ENCODE measurements around the gene SMARCB1. TPM values are rescaled to one million over a fixed set of nuclear protein-coding genes. Genes with fewer than 3 reads are reported as not detected.

SMARCB1 gene
- total and polyA plus RNA-seq, 7 experiments from 2014 or later, result 37.0 to 81.1 (median 49.8) TPM

DNA sequence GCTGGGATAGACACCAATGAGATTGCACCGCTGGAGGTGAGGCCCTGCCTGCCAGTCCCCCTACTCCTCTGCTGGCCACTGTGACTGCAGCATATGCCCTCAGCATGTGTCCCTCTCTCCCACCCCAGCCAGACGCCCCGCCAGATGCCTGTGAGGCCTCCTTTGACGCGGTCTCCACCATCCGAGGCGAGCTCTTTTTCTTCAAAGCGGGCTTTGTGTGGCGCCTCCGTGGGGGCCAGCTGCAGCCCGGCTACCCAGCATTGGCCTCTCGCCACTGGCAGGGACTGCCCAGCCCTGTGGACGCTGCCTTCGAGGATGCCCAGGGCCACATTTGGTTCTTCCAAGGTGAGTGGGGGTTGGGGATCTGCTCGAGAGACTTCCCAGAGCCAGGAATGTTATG lies 5.7 kb upstream of the SMARCB1 start:
- no peaks in the 10 kb centered on the region for H3K36me3 Mint-ChIP-seq
- no peak overlapping the region for H3K4me3 Mint-ChIP-seq
- DNase-seq (no peak), ATAC-seq (no peak)
- Histone ChIP-seq H3K9me3 (ENCODE audit: control insufficient read depth in 2 of 3, low read length in 3 of 3) (no peaks in the 10 kb centered on the region), H3K4me3 (ENCODE audit: low read length) (no peak overlapping the region), H3K27me3 (ENCODE audit: control insufficient read depth in 2 of 2, insufficient read depth in 2 of 2, low read length in 2 of 2) (no peaks in the 10 kb centered on the region), H3K27ac (ENCODE audit: low read depth, low read length) (no peak overlapping the region), H3K36me3 (ENCODE audit: control insufficient read depth in 2 of 3, insufficient read depth in 3 of 3, low read length in 3 of 3) (no peaks in the 10 kb centered on the region), H3K4me1 (ENCODE audit: control insufficient read depth in 2 of 2, insufficient read depth in 2 of 2, low read length in 2 of 2) (peaks cover 0 to 4% of the 10 kb centered on the region in 2 donors)
- ChIA-PET POLR2A (no interaction called here), CTCF (no interaction called here)
- H3K4me1 Mint-ChIP-seq, result peaks cover 4 to 12% (median 8%) of the 10 kb centered on the region in 7 donors
- no peaks in the 10 kb centered on the region for H3K27me3 Mint-ChIP-seq
- no peaks in the 10 kb centered on the region for H3K9me3 Mint-ChIP-seq
- intact Hi-C loops (cut with micrococcal nuclease), result no loop called here
- no peak overlapping the region for H3K27ac Mint-ChIP-seq

DNA sequence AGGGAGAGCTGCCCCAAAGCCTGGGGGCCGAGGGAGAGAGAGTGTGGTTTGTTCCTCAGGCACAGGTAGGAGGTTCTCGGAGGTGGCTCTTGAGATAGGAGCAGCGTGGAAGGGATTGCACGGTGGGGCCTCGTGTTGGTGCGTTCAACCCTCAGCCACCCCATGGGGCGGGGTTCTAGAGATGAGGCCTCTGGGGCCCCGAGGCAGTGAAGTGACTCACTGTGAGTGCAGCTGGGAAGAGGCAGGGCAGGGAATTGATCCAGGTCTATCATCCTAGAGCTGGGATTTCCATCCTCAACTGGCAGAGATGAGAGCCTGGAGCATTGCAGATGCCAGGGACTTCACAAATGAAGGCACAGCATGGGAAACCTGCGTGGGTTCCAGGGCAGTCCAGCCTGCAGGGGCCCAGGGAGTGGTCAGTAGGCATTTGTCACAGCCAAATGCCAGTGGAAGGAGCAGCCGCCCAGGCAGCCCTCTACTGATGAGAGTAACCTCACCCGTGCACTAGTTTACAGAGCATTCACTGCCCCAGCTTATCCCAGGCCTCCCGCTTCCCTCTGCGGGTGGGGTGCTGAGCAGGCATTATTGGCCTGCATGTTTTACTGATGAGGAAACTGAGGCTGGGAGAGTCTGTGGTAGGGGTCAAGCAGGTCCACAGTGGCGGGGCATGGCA lies 5.1 kb upstream of the SMARCB1 start:
- peak overlapping the region in 1 of 9 donors; percentile 62 for H3K27ac Mint-ChIP-seq
- Histone ChIP-seq H3K4me1 (ENCODE audit: control insufficient read depth in 2 of 2, insufficient read depth in 2 of 2, low read length in 2 of 2) (peaks cover 5 to 10% of the 10 kb centered on the region in 2 donors), H3K27ac (ENCODE audit: low read depth, low read length) (no peak overlapping the region), H3K9me3 (ENCODE audit: control insufficient read depth in 2 of 3, low read length in 3 of 3) (no peaks in the 10 kb centered on the region), H3K27me3 (ENCODE audit: control insufficient read depth in 2 of 2, insufficient read depth in 2 of 2, low read length in 2 of 2) (no peaks in the 10 kb centered on the region), H3K4me3 (ENCODE audit: low read length) (no peak overlapping the region), H3K36me3 (ENCODE audit: control insufficient read depth in 2 of 3, insufficient read depth in 3 of 3, low read length in 3 of 3) (no peaks in the 10 kb centered on the region)
- no peaks in the 10 kb centered on the region for H3K36me3 Mint-ChIP-seq
- DNase-seq, result no peak
- intact Hi-C loops (cut with micrococcal nuclease), result no loop called here
- ChIA-PET POLR2A (no interaction called here), CTCF (no interaction called here)
- H3K4me1 Mint-ChIP-seq, result peaks cover 6 to 18% (median 14%) of the 10 kb centered on the region in 7 donors
- no peaks in the 10 kb centered on the region for H3K27me3 Mint-ChIP-seq
- no peak overlapping the region for H3K4me3 Mint-ChIP-seq
- no peaks in the 10 kb centered on the region for H3K9me3 Mint-ChIP-seq
- no peak for ATAC-seq

DNA sequence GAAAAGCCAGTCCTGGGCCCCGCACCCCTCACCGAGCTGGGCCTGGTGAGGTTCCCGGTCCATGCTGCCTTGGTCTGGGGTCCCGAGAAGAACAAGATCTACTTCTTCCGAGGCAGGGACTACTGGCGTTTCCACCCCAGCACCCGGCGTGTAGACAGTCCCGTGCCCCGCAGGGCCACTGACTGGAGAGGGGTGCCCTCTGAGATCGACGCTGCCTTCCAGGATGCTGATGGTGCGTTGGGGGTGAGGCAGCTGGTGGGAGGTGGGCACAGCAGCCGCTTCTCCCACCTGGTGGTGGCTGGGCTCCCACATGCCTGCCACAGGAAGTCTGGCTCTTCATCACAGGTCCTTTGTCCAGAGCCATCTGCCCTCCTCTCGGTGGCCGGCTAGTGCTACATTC lies 4.5 kb upstream of the SMARCB1 start:
- no peaks in the 10 kb centered on the region for H3K27me3 Mint-ChIP-seq
- H3K4me1 Mint-ChIP-seq, result peaks cover 6 to 19% (median 14%) of the 10 kb centered on the region in 7 donors
- Histone ChIP-seq H3K9me3 (ENCODE audit: control insufficient read depth in 2 of 3, low read length in 3 of 3) (no peaks in the 10 kb centered on the region), H3K4me3 (ENCODE audit: low read length) (no peak overlapping the region), H3K4me1 (ENCODE audit: control insufficient read depth in 2 of 2, insufficient read depth in 2 of 2, low read length in 2 of 2) (peaks cover 5 to 11% of the 10 kb centered on the region in 2 donors), H3K36me3 (ENCODE audit: control insufficient read depth in 2 of 3, insufficient read depth in 3 of 3, low read length in 3 of 3) (no peaks in the 10 kb centered on the region), H3K27me3 (ENCODE audit: control insufficient read depth in 2 of 2, insufficient read depth in 2 of 2, low read length in 2 of 2) (no peaks in the 10 kb centered on the region), H3K27ac (ENCODE audit: low read depth, low read length) (no peak overlapping the region)
- DNase-seq (no peak), ATAC-seq (no peak)
- no peak overlapping the region for H3K27ac Mint-ChIP-seq
- H3K9me3 Mint-ChIP-seq, result no peaks in the 10 kb centered on the region
- intact Hi-C loops (cut with micrococcal nuclease), result no loop called here
- CTCF ChIA-PET, result no interaction called here
- no peak overlapping the region for H3K4me3 Mint-ChIP-seq
- POLR2A ChIA-PET, result no interaction called here
- no peaks in the 10 kb centered on the region for H3K36me3 Mint-ChIP-seq

DNA sequence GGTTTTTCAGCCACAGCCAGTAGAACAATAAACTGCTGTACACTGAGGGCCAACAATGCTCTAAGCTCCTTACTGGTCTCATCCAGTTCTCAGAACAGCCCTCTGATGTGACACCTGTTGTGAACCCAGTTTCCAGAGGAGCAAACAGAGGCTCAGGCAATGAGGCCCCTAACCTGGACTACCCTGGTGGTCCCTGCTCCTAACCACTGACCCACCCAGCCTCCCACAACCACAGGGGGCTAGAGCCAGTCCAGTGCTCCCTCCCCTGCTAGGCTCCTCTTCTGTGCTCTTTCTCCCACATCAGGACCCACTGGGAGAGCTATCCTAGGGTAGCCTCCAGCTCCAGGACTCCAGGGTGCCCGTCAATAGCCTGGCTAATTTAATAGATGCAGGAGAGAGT lies 4.1 kb upstream of the SMARCB1 start:
- no peaks in the 10 kb centered on the region for H3K9me3 Mint-ChIP-seq
- H3K27ac Mint-ChIP-seq, result no peak overlapping the region
- H3K4me1 Mint-ChIP-seq, result peaks cover 6 to 23% (median 18%) of the 10 kb centered on the region in 7 donors
- no peak overlapping the region for H3K27ac ChIP-seq (ENCODE audit: low read depth, low read length)
- H3K27me3 Mint-ChIP-seq, result no peaks in the 10 kb centered on the region
- DNase-seq (no peak), ATAC-seq (no peak)
- H3K27me3 ChIP-seq (ENCODE audit: control insufficient read depth in 2 of 2, insufficient read depth in 2 of 2, low read length in 2 of 2), result no peaks in the 10 kb centered on the region
- intact Hi-C loops (cut with micrococcal nuclease), result no loop called here
- no peaks in the 10 kb centered on the region for H3K36me3 ChIP-seq (ENCODE audit: control insufficient read depth in 2 of 3, insufficient read depth in 3 of 3, low read length in 3 of 3)
- ChIA-PET CTCF (interaction anchor here (0.6 kb wide), 2 partner anchors 41 to 172 kb away, joined by 4 to 5 read pairs; no protein-coding TSS in a partner anchor), POLR2A (no interaction called here)
- H3K4me1 ChIP-seq (ENCODE audit: control insufficient read depth in 2 of 2, insufficient read depth in 2 of 2, low read length in 2 of 2), result peaks cover 6 to 12% of the 10 kb centered on the region in 2 donors
- no peak overlapping the region for H3K4me3 Mint-ChIP-seq
- H3K4me3 ChIP-seq (ENCODE audit: low read length), result no peak overlapping the region
- peaks cover 0 to 2% (median 0%) of the 10 kb centered on the region in 5 donors for H3K36me3 Mint-ChIP-seq
- no peaks in the 10 kb centered on the region for H3K9me3 ChIP-seq (ENCODE audit: control insufficient read depth in 2 of 3, low read length in 3 of 3)

DNA sequence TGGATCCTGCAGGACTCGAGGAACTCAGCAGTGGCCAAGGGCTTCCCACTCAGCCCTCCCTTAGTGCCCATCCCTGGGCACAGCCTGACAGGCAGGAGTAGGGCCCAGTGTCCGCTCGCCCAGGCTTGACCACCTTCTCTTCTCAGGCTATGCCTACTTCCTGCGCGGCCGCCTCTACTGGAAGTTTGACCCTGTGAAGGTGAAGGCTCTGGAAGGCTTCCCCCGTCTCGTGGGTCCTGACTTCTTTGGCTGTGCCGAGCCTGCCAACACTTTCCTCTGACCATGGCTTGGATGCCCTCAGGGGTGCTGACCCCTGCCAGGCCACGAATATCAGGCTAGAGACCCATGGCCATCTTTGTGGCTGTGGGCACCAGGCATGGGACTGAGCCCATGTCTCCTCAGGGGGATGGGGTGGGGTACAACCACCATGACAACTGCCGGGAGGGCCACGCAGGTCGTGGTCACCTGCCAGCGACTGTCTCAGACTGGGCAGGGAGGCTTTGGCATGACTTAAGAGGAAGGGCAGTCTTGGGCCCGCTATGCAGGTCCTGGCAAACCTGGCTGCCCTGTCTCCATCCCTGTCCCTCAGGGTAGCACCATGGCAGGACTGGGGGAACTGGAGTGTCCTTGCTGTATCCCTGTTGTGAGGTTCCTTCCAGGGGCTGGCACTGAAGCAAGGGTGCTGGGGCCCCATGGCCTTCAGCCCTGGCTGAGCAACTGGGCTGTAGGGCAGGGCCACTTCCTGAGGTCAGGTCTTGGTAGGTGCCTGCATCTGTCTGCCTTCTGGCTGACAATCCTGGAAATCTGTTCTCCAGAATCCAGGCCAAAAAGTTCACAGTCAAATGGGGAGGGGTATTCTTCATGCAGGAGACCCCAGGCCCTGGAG lies 3.3 kb upstream of the SMARCB1 start:
- ChIA-PET CTCF (interaction anchor here (0.6 kb wide), 2 partner anchors 42 to 173 kb away, joined by 4 to 5 read pairs; no protein-coding TSS in a partner anchor), POLR2A (interaction anchor here (6.4 kb wide), 1 partner anchor 12 kb away, joined by 62 read pairs; the partner anchor contains the start of genes CHCHD10 and MMP11)
- H3K27me3 Mint-ChIP-seq, result no peaks in the 10 kb centered on the region

DNA sequence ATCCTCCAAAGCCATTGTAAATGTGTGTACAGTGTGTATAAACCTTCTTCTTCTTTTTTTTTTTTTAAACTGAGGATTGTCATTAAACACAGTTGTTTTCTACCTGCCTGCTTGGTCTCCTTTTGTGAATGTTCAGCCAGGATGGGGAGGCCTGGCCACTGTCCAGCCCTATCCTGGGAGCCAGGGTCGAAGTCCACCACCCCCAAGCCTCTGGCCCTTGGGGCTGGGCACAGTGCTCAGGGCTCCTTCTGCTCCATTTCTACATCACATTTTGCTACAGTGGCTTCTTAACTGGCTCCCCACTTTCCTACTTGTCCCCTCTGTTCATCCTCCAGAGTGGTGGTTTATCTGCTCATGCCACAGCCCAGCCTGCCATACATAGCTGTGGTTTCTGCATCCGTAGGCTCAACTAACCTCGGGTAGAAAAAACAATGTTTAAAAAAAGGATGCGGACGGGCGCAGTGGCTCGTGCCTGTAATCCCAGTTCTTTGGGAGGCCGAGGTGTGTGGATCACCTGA lies 2.5 kb upstream of the SMARCB1 start:
- no peak overlapping the region for H3K27ac ChIP-seq (ENCODE audit: low read depth, low read length)
- no peak for DNase-seq

More for the DNA sequence above, 3.3 kb upstream of the SMARCB1 start:
- intact Hi-C loops (cut with micrococcal nuclease), result no loop called here
- H3K4me3 ChIP-seq (ENCODE audit: low read length), result no peak overlapping the region
- Mint-ChIP-seq H3K27ac (peak overlapping the region in 4 of 9 donors; percentile 60 to 85 (median 76)), H3K4me1 (peaks cover 6 to 31% (median 26%) of the 10 kb centered on the region in 7 donors), H3K9me3 (no peaks in the 10 kb centered on the region), H3K36me3 (peaks cover 0 to 2% (median 0%) of the 10 kb centered on the region in 5 donors), H3K4me3 (no peak overlapping the region)
- peaks cover 11 to 17% of the 10 kb centered on the region in 2 donors for H3K4me1 ChIP-seq (ENCODE audit: control insufficient read depth in 2 of 2, insufficient read depth in 2 of 2, low read length in 2 of 2)
- ATAC-seq (no peak), DNase-seq (no peak)
- H3K36me3 ChIP-seq (ENCODE audit: control insufficient read depth in 2 of 3, insufficient read depth in 3 of 3, low read length in 3 of 3), result no peaks in the 10 kb centered on the region
- no peak overlapping the region for H3K27ac ChIP-seq (ENCODE audit: low read depth, low read length)
- H3K9me3 ChIP-seq (ENCODE audit: control insufficient read depth in 2 of 3, low read length in 3 of 3), result no peaks in the 10 kb centered on the region
- H3K27me3 ChIP-seq (ENCODE audit: control insufficient read depth in 2 of 2, insufficient read depth in 2 of 2, low read length in 2 of 2), result no peaks in the 10 kb centered on the region

More for the DNA sequence above, 2.5 kb upstream of the SMARCB1 start:
- H3K4me1 Mint-ChIP-seq, result peaks cover 7 to 37% (median 31%) of the 10 kb centered on the region in 7 donors
- H3K36me3 Mint-ChIP-seq, result peaks cover 0 to 2% (median 0%) of the 10 kb centered on the region in 5 donors
- H3K4me3 ChIP-seq (ENCODE audit: low read length), result no peak overlapping the region
- intact Hi-C loops (cut with micrococcal nuclease), result no loop called here
- ChIA-PET POLR2A (interaction anchor here (6.4 kb wide), 1 partner anchor 13 kb away, joined by 62 read pairs; the partner anchor contains the start of genes CHCHD10 and MMP11), CTCF (no interaction called here)
- no peaks in the 10 kb centered on the region for H3K27me3 ChIP-seq (ENCODE audit: control insufficient read depth in 2 of 2, insufficient read depth in 2 of 2, low read length in 2 of 2)
- H3K4me1 ChIP-seq (ENCODE audit: control insufficient read depth in 2 of 2, insufficient read depth in 2 of 2, low read length in 2 of 2), result peaks cover 11 to 17% of the 10 kb centered on the region in 2 donors
- no peaks in the 10 kb centered on the region for H3K9me3 Mint-ChIP-seq
- H3K4me3 Mint-ChIP-seq, result peak overlapping the region in 8 of 10 donors; percentile 9 to 61 (median 48)
- H3K27me3 Mint-ChIP-seq, result no peaks in the 10 kb centered on the region
- no peaks in the 10 kb centered on the region for H3K36me3 ChIP-seq (ENCODE audit: control insufficient read depth in 2 of 3, insufficient read depth in 3 of 3, low read length in 3 of 3)
- H3K9me3 ChIP-seq (ENCODE audit: control insufficient read depth in 2 of 3, low read length in 3 of 3), result no peaks in the 10 kb centered on the region
- ATAC-seq, result no peak
- H3K27ac Mint-ChIP-seq, result peak overlapping the region; percentile 58 to 87 (median 72)

Measured in naive thymus-derived CD4-positive, alpha-beta T cell (primary cell).